ENCODE results near the gene SPG21. TPM values are rescaled to one million over a fixed set of nuclear protein-coding genes. Genes with fewer than 3 reads are reported as not detected.

SPG21 gene
- total RNA-seq, 1 experiment from 2014 or later, result 66.6 TPM

DNA sequence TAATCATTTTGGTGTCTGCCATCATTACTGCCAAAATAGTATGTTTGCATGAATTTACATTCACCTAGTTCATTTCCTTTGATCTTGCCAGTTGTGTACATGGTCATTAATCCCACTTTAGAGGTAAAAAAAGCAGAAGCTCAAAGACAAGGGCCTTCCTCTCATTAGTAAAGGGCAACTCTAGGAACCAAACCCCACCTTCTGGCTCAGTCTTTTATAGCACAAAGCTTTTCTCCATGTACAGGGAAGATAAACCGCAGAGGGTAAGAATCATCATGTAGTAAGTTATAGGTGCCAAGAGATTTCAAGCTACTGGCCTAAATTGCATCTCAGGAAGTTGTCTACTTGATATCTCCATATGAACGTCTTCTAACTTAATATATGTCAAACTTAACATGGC is 19.3 kb upstream of the SPG21 start:
- H2AK5ac ChIP-seq (ENCODE audit: insufficient read length, low read length), result no peak overlapping the region

More for the DNA sequence above, 19.3 kb upstream of the SPG21 start:
- WGBS (ENCODE audit: extremely low coverage, insufficient read length, low lambda C conversion rate), result no CpG with 5 or more reads among the region's 2 CpGs
- no peak overlapping the region for H2BK20ac ChIP-seq (ENCODE audit: low read depth, low read length, poor library complexity, severe bottlenecking)
- no peak overlapping the region for H3K56ac ChIP-seq (ENCODE audit: insufficient read length, low read depth, low read length)
- no peak overlapping the region for H3K14ac ChIP-seq (ENCODE audit: insufficient read depth, low read length)
- H2AFZ ChIP-seq (ENCODE audit: low read length), result no peak overlapping the region
- Mint-ChIP-seq H3K27me3 (ENCODE audit: low read depth) (no peaks in the 10 kb centered on the region), H3K36me3 (ENCODE audit: insufficient read depth in 1 of 3, low read depth in 3 of 3) (peaks cover 17 to 44% (median 31%) of the 10 kb centered on the region in 3 experiments), H3K4me1 (peaks cover 12 to 13% of the 10 kb centered on the region in 2 experiments), H3K27ac (no peak overlapping the region), H3K4me3 (no peak overlapping the region), H3K9me3 (peaks cover 0 to 2% of the 10 kb centered on the region in 2 experiments; a peak in 2 of 5 replicates)
- H3K23me2 ChIP-seq (ENCODE audit: insufficient read length, low read depth, low read length, poor library complexity, severe bottlenecking), result no peaks in the 10 kb centered on the region
- H3K18ac ChIP-seq (ENCODE audit: insufficient read length, low read depth, low read length), result no peak overlapping the region
- no peak overlapping the region for H3K9ac ChIP-seq (ENCODE audit: extremely low read depth, insufficient read length, low read length)
- no peaks in the 10 kb centered on the region for H3K4me1 ChIP-seq (ENCODE audit: insufficient read depth, low read length)
- TF ChIP-seq, protein P1, sequence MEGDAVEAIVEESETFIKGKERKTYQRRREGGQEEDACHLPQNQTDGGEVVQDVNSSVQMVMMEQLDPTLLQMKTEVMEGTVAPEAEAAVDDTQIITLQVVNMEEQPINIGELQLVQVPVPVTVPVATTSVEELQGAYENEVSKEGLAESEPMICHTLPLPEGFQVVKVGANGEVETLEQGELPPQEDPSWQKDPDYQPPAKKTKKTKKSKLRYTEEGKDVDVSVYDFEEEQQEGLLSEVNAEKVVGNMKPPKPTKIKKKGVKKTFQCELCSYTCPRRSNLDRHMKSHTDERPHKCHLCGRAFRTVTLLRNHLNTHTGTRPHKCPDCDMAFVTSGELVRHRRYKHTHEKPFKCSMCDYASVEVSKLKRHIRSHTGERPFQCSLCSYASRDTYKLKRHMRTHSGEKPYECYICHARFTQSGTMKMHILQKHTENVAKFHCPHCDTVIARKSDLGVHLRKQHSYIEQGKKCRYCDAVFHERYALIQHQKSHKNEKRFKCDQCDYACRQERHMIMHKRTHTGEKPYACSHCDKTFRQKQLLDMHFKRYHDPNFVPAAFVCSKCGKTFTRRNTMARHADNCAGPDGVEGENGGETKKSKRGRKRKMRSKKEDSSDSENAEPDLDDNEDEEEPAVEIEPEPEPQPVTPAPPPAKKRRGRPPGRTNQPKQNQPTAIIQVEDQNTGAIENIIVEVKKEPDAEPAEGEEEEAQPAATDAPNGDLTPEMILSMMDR (conservative IDR thresholded peaks at IDR 0.05), result peak; percentile 38; the same call in 2 of the 3 replicates
- H2BK5ac ChIP-seq (ENCODE audit: insufficient read length, low read length), result no peak overlapping the region
- H2BK15ac ChIP-seq (ENCODE audit: low read depth, low read length), result no peak overlapping the region
- no peak overlapping the region for H3K27ac ChIP-seq (ENCODE audit: insufficient read length, low read depth, low read length)
- H3K79me1 ChIP-seq (ENCODE audit: insufficient read depth, low read depth, low read length, poor library complexity, severe bottlenecking), result no peaks in the 10 kb centered on the region
- H3K23ac ChIP-seq (ENCODE audit: insufficient read length, low read depth, low read length), result no peak overlapping the region
- no peak overlapping the region for H3K4me2 ChIP-seq (ENCODE audit: insufficient read depth, insufficient read length, low read length)
- no peaks in the 10 kb centered on the region for H4K20me1 ChIP-seq (ENCODE audit: control insufficient read depth, insufficient read depth, insufficient read length)
- no peaks in the 10 kb centered on the region for H3K79me2 ChIP-seq (ENCODE audit: insufficient read depth, low read length)
- H2BK120ac ChIP-seq (ENCODE audit: low read depth, low read length, poor library complexity, severe bottlenecking), result no peak overlapping the region
- H4K91ac ChIP-seq (ENCODE audit: insufficient read length, low read depth, low read length), result no peak overlapping the region
- no peaks in the 10 kb centered on the region for H3K9me3 ChIP-seq (ENCODE audit: control insufficient read depth, low read depth, low read length)
- H3T11ph ChIP-seq (ENCODE audit: low read length), result no peak overlapping the region
- H4K8ac ChIP-seq (replicated peaks; ENCODE audit: insufficient read length, low read depth, low read length), result no peak overlapping the region
- no peak for DNase-seq
- no peak overlapping the region for H3K4ac ChIP-seq (ENCODE audit: low read depth, low read length)
- no peaks in the 10 kb centered on the region for H3K27me3 ChIP-seq (ENCODE audit: insufficient read depth, low read length)
- H4K5ac ChIP-seq (ENCODE audit: insufficient read length, low read depth, low read length), result no peak overlapping the region
- H2BK12ac ChIP-seq (ENCODE audit: insufficient read length, low read depth, low read length), result no peak overlapping the region
